GM23338 (cell line): Measurements from ENCODE around the gene WNT2B. TPM values are rescaled to one million over a fixed set of nuclear protein-coding genes. Genes with fewer than 3 reads are reported as not detected.

ENCODE experiments used
- ATAC-seq: fragments of 200-7000 bp; cut with Tn5 transposase; 3 replicates; pipeline ENCODE4 v1.9.1; 2020
- DNase-seq: peaks from one replicate; pipeline ENCODE4 v3.0.0-alpha.2; 2015; ENCODE audit warnings: low spot score
- H2AFZ ChIP-seq: fragments of 200-600 bp; sonication (generic); 2 replicates; pipeline ENCODE4 v1.8.0; 2016; ENCODE audit warnings: antibody characterized with exemption, mild to moderate bottlenecking, moderate library complexity
- H3F3A ChIP-seq: fragments of 200-600 bp; sonication (generic); replicated peaks from 2 replicates; pipeline ENCODE4 v1.8.0; 2017; ENCODE audit warnings: antibody characterized with exemption, mixed run types, low read depth
- H3K27ac ChIP-seq: fragments of 200-600 bp; sonication (generic); 2 replicates; pipeline ENCODE4 v1.6.1; 2016; ENCODE audit warnings: low read depth
- H3K27me3 ChIP-seq: fragments of 200-600 bp; sonication (generic); 2 replicates; pipeline ENCODE4 v1.8.0; 2016; ENCODE audit warnings: mild to moderate bottlenecking, mixed run types, moderate library complexity; ENCODE audit not compliant: insufficient read depth
- H3K36me3 ChIP-seq: fragments of 200-600 bp; sonication (generic); 2 replicates; pipeline ENCODE4 v1.8.0; 2016; ENCODE audit warnings: mild to moderate bottlenecking; ENCODE audit not compliant: insufficient read depth
- H3K4me1 ChIP-seq: fragments of 200-600 bp; sonication (generic); 2 replicates; pipeline ENCODE4 v1.8.0; 2016; ENCODE audit warnings: mild to moderate bottlenecking, moderate library complexity; ENCODE audit not compliant: insufficient read depth
- H3K4me2 ChIP-seq: fragments of 200-600 bp; sonication (generic); 2 replicates; pipeline ENCODE4 v1.7.1; 2017; ENCODE audit warnings: mixed run types
- H3K4me3 ChIP-seq: fragments of 200-600 bp; sonication (generic); 2 replicates; pipeline ENCODE4 v1.6.1; 2016; ENCODE audit warnings: mixed run types
- H3K79me2 ChIP-seq: fragments of 200-600 bp; sonication (generic); replicated peaks from 2 replicates; pipeline ENCODE4 v1.8.0; 2017; ENCODE audit warnings: mild to moderate bottlenecking; ENCODE audit not compliant: insufficient read depth
- H3K9me2 ChIP-seq: fragments of 200-600 bp; sonication (generic); 2 replicates; pipeline ENCODE4 v1.8.0; 2017; ENCODE audit not compliant: insufficient read depth
- H4K20me1 ChIP-seq: fragments of 200-600 bp; sonication (generic); replicated peaks from 2 replicates; pipeline ENCODE4 v1.8.0; 2017; ENCODE audit warnings: mild to moderate bottlenecking; ENCODE audit not compliant: insufficient read depth
- H3K27ac Mint-ChIP-seq: 2 replicates; pipeline ENCODE4 v1.8.0; 2020; ENCODE audit warnings: inconsistent platforms, mild to moderate bottlenecking, moderate library complexity, mixed read lengths
- H3K27me3 Mint-ChIP-seq: 3 replicates; pipeline ENCODE4 v1.8.0; 2022; ENCODE audit warnings: low read depth, mild to moderate bottlenecking, moderate library complexity, mixed read lengths, inconsistent platforms; ENCODE audit not compliant: insufficient read depth, poor library complexity
- H3K36me3 Mint-ChIP-seq: 3 replicates; pipeline ENCODE4 v1.8.0; 2021; ENCODE audit warnings: low read depth, mild to moderate bottlenecking, inconsistent platforms, moderate library complexity, mixed read lengths
- H3K4me1 Mint-ChIP-seq: 3 replicates; pipeline ENCODE4 v1.8.0; 2020; ENCODE audit warnings: mild to moderate bottlenecking, inconsistent platforms, mixed read lengths
- H3K4me3 Mint-ChIP-seq: 3 replicates; pipeline ENCODE4 v1.8.0; 2021; ENCODE audit warnings: moderate library complexity, mild to moderate bottlenecking, inconsistent platforms, mixed read lengths
- H3K9me3 Mint-ChIP-seq: 3 replicates; pipeline ENCODE4 v1.8.0; 2020; ENCODE audit warnings: moderate library complexity, mild to moderate bottlenecking, inconsistent platforms, mixed read lengths
- CREB1 ChIP-seq: fragments of 250-450 bp; sonication (Bioruptor Pico); IDR thresholded peaks from 2 replicates; pipeline ENCODE4 v1.5.0; 2020; ENCODE audit warnings: low read depth, mild to moderate bottlenecking, moderate library complexity
- JUNB ChIP-seq: IDR thresholded peaks from one replicate; pipeline ENCODE4 v1.6.1; 2016; ENCODE audit warnings: antibody characterized with exemption; ENCODE audit not compliant: unreplicated experiment
- NANOG ChIP-seq: IDR thresholded peaks from 2 replicates; pipeline ENCODE4 v1.6.1; 2016; ENCODE audit warnings: antibody characterized with exemption, borderline replicate concordance
- POLR2AphosphoS5 ChIP-seq: IDR thresholded peaks from 2 replicates; pipeline ENCODE4 v1.6.1; 2016; ENCODE audit warnings: antibody characterized with exemption, low read depth
- REST ChIP-seq: IDR thresholded peaks from one replicate; pipeline ENCODE4 v1.6.1; 2018; ENCODE audit warnings: antibody characterized with exemption; ENCODE audit not compliant: unreplicated experiment
- STAT1 ChIP-seq: IDR thresholded peaks from one replicate; pipeline ENCODE4 v1.6.1; 2016; ENCODE audit warnings: antibody characterized with exemption; ENCODE audit not compliant: unreplicated experiment
- ZNF331 ChIP-seq: fragments of 250-450 bp; sonication (Bioruptor Pico); IDR thresholded peaks from 2 replicates; pipeline ENCODE4 v1.5.0; 2020; ENCODE audit warnings: low read depth, mild to moderate bottlenecking, moderate library complexity
- ZNF462 ChIP-seq: fragments of 250-450 bp; sonication (Bioruptor Pico); IDR thresholded peaks from 2 replicates; pipeline ENCODE4 v1.5.0; 2020; ENCODE audit warnings: mild to moderate bottlenecking, moderate library complexity
- polyA plus RNA-seq: library from polyadenylated mRNA; unstranded; fragments of >200 nt; fragmentation: Nextera tagmentation; extraction: Ambion mirVana; gene quantifications from 2 replicates; pipeline ENCODE4 v1.2.1, GENCODE V29; 2016
- total RNA-seq: library from RNA; depleted of rRNA; stranded (reverse); fragments of >200 nt; shearing (Covaris generic); gene quantifications from 2 replicates; pipeline ENCODE4 v1.2.3, GENCODE V29; 2014

WNT2B gene
- total and polyA plus RNA-seq, 2 experiments from 2014 or later, result 0.50 to 0.90 TPM

- TF ChIP-seq ZNF462 (CRISPR knock-in tag) (no peak), POLR2AphosphoS5 (no peak), CREB1 (CRISPR knock-in tag) (no peak)
Observed at GRCh38 chr1:112548547-112548946, 39.8 kb downstream of the WNT2B start (continued).

- no peak overlapping the region for H3K4me2 ChIP-seq
- no peaks in the 10 kb centered on the region for H3K27me3 ChIP-seq
- H3K79me2 ChIP-seq, result no peaks in the 10 kb centered on the region
- no peaks in the 10 kb centered on the region for H3K9me3 Mint-ChIP-seq
- H3K4me3 Mint-ChIP-seq, result no peak overlapping the region
- no peaks in the 10 kb centered on the region for H4K20me1 ChIP-seq
- no peak overlapping the region for H3K27ac Mint-ChIP-seq
- H3K27ac ChIP-seq, result no peak overlapping the region
- DNase-seq, result no peak
- no peaks in the 10 kb centered on the region for H3K4me1 ChIP-seq
- H3F3A ChIP-seq, result no peaks in the 10 kb centered on the region
- no peaks in the 10 kb centered on the region for H3K36me3 Mint-ChIP-seq
- H3K4me3 ChIP-seq, result no peak overlapping the region
- H2AFZ ChIP-seq, result no peak overlapping the region
- no peaks in the 10 kb centered on the region for H3K4me1 Mint-ChIP-seq
- no peaks in the 10 kb centered on the region for H3K9me2 ChIP-seq
- no peak for ATAC-seq
- no peaks in the 10 kb centered on the region; the same call in 1 of the 2 replicates for H3K36me3 ChIP-seq
- H3K27me3 Mint-ChIP-seq, result peaks cover 2% of the 10 kb centered on the region
- TF ChIP-seq REST (no peak), CREB1 (CRISPR knock-in tag) (no peak), POLR2AphosphoS5 (no peak), JUNB (no peak), STAT1 (no peak), NANOG (no peak), ZNF331 (CRISPR knock-in tag) (no peak)
Observed at GRCh38 chr1:112549590-112549989, 40.8 kb downstream of the WNT2B start.
